GM19035 (cell line): Measurements from ENCODE around the gene BANF1.

Experiments used
- ATAC-seq: cut with Tn5 transposase; IDR thresholded peaks from one replicate; pipeline ENCODE4 v1.9.1; 2021; ENCODE audit not compliant: unreplicated experiment

Gene BANF1

DNA sequence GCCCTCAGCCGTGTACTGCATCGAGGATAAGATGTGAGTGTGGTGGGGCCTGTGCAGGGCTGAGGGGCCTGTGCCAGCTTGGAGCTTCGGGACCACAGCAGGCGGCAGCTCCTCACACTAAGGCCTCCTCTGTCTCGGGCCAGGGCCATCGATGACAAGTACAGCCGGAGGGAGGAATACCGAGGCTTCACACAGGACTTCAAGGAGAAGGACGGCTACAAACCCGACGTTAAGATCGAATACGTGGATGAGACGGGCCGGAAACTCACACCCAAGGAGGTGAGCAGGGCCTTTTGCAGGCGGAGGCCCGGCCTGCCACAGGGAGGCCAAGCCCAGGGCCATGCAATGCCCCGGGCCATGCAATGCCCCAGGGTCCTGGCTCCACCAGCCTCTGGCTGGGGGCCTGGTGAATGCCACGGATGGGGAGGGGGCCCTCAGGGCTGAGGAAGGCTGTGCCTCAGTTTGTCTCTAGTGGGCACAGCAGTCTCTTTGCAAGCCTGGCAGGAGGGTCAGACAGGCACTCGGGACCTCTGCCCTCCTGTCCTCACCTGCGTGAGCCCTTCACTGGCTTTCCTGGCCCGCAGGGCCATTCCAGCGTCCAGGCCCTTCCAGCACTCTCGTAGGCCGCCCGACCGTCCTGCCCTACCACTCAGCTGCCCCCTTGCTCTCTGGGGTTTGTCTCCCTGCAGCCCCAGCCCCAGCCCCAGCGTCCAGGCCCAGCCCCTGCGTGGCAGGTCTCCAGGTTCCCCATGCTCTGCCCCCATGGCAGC lies 24.5 kb upstream of the BANF1 start:
- ATAC-seq: no peak

DNA sequence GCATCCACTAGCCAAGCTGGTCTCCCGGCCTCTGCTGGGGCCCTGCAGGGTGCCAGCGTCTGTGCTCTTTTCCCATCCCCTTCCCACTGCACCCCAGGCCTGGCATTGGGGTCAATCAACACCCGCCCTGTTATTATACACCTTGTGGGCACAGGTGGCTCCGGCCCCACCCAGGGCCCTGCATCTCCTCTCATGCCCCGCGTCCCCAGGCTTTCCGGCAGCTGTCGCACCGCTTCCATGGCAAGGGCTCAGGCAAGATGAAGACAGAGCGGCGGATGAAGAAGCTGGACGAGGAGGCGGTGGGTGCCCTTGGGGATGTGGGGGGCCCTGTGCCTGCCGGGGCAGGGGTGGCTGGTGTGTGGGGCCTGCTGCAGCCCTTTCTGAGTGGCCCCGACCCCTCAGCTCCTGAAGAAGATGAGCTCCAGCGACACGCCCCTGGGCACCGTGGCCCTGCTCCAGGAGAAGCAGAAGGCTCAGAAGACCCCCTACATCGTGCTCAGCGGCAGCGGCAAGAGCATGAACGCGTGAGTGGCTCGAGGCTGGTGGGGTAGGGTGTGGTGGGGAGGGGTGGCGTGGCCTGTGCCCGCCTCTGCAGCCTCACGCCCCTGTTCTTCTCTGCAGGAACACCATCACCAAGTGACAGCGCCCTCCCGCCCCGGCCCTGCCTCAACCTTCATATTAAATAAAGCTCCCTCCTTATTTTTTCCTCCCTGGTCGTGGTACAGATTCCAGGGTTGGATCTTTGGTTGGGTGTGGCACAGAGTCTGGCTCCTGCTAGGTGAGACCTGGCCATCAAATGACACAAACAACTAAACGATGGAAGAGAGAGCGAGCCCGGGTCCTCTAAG lies 23.7 kb upstream of the BANF1 start:
- no peak for ATAC-seq

DNA sequence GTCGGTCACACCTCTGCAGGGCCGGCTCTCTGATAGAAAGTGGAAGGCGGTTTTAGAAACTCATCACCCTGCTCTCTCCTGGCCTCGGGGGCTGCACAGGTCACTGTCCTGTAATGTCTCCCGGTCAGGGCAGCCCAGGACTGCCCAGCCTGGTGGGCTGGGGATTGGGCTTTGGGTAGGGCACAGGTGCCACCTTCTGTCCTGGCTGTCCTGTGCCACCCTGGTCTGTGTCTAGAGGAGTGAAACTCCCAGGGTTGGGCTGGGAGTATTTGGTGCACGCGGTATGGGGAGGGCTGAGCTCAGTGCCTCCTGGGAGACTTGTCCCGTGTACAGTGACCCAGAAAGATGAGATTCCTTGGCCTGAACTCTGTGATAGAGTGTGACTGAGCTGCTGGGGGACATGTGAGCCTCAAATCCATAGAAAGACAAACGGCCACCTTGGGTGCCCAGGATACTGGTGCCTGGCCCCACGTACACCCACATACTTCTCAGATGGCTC lies 23.0 kb upstream of the BANF1 start:
- no peak for ATAC-seq

DNA sequence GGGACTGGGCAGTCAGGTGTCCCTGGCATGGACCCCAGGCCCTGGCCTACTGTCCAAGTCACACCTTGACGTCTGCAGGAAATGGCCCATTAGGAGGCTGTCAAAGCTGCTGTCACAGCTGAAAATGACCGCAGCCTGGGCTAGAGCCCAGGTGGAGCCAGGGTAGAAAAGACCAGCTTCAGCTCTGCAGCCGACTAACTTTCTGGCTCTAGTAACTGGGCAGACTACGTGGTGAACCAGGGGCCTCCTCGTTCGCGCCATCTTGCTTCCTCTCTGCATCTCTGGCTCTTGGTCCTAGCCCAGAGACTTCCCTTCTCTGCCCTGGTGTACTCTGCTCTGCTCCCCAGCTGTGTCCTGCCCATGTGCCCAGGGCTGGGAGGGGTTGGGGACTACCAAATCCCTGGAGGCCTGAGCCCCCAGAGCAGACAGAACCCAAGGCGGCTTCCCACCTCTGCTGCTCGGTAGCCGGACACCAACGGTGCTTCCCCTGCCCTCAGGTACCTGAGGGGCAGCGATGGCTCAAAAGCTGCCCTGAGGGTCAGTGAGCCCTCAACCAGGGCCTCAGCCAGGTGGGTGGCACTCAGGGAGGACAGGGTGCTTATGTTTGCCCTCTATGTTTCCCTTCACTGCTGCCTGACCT lies 21.1 kb upstream of the BANF1 start:
- no peak for ATAC-seq

DNA sequence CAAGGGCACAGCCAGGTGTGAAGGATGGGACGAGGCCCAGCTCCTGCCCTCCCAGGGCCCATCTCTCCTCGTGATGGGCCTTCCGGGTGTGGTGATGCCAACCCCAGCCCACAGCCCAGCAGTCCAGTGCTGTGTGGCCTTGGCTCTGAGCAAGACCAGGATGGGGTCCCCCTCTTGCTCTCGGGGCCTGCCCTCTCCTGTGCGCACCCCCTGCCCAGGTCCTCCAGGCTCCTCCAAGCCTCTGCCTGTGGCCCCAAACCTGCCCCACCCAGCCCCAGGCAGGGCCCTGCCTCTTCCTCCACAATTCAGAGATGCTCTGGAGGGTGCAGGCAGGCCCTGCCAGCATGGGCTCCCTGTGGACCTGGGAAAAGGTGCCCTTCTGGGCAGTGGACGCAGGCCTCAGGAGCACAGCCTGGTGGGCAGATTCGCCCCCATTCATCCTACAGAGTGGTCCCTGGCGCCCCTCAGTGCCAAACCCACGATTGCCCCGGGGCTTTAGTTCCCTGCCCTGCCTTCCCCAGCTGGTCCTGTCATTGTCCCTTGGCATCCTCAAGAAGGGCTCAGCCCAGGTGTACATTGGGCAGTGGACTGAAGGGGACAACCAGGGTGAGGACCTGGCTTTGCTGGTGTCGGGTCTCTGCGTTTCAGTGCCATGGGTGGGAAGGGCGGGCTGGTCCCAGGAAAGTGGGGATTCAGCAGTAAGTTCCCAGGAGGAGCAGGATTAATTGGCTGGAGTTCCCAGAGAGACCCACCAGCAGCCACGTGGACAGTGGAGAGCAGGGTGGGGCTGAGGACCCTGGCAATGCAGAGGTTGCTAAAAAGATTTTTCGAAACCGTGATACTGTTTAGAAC lies 20.1 kb upstream of the BANF1 start:
- ATAC-seq: no peak

GRCh38 chr11:65982824-65983588 lies 19.3 kb upstream of the BANF1 start:
- no peak for ATAC-seq

- ATAC-seq: no peak
Measured at GRCh38 chr11:65983589-65983987, 18.7 kb upstream of the BANF1 start.

- no peak for ATAC-seq
Measured at GRCh38 chr11:65987336-65987735, 15.0 kb upstream of the BANF1 start.

GRCh38 chr11:65988791-65989592 lies 13.3 kb upstream of the BANF1 start:
- peak; percentile 93 for ATAC-seq

DNA sequence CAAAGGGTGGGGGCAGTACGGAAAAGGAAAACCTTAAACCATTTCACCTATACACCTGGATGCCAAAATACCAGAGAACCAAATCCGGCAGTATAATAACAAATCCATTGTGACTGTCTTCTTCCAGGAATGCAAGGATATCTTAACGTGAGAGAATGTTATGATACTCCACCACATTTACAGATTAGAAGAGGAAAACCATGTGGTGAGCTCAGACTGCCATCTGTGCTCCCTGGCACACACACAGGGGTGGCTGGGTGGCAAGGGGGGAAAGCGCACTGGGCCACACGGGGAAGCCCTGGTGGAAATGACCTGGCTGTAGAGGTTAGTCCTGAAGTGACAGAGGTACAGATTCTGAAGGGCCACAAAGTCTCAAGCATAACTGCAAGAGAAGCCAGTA lies 10.2 kb upstream of the BANF1 start:
- ATAC-seq: no peak

DNA sequence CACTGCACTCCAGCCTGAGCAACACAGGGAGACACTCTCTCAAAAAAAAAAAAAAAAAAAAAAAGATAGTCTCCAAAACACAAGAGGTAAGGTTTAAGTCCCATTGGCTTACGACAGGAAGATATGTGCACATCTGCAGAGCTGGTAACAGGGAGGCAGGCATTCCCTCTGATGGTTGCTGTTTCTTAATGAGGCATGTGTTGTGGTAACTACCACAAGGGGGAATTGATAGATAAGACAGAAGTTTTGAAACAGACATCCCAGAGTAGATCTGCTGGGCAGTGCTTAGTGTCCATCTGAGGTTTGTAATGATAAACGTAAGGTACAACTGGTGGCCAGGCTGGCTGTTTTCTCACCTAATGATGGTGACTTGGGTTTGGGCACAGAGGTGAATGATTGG lies 5.0 kb upstream of the BANF1 start:
- no peak for ATAC-seq

GRCh38 chr11:66002648-66003225 lies 434 bp downstream of the BANF1 start:
- ATAC-seq: peak; percentile 52

DNA sequence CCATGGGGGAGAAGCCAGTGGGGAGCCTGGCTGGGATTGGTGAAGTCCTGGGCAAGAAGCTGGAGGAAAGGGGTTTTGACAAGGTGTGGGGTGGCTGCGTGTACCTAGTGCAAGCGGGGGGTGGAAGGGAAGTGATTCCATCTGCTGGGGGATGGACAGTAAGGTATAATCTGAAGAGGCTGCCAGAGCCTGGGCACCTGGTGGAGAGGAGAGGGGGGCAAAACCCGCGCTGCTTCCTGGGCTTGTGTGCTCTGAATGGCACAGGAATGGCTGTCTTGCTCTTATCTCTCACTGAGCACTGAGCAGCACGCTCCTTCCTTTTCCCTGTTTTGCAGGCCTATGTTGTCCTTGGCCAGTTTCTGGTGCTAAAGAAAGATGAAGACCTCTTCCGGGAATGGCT lies 988 bp downstream of the BANF1 start:
- ATAC-seq: no peak

DNA sequence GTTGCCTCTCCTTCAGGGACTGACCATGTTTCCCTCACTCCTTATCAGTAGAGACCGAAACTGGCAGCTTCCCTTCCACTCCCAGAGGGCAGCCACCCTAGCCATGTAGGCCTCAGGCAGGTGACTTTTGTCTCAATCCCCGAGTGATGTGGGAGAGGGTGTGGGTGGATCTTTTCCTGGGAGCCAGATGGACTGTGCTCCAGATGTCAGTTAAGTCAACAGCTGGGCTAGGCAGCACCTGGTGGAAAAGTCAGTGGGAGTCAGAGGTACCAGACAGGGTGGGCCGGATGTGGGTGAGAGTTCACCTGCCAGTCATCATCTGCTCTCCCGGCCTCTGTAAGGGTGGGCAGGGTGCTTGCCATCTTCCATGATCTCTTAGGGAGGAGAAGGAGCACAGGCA lies 1.9 kb downstream of the BANF1 start:
- ATAC-seq: no peak

DNA sequence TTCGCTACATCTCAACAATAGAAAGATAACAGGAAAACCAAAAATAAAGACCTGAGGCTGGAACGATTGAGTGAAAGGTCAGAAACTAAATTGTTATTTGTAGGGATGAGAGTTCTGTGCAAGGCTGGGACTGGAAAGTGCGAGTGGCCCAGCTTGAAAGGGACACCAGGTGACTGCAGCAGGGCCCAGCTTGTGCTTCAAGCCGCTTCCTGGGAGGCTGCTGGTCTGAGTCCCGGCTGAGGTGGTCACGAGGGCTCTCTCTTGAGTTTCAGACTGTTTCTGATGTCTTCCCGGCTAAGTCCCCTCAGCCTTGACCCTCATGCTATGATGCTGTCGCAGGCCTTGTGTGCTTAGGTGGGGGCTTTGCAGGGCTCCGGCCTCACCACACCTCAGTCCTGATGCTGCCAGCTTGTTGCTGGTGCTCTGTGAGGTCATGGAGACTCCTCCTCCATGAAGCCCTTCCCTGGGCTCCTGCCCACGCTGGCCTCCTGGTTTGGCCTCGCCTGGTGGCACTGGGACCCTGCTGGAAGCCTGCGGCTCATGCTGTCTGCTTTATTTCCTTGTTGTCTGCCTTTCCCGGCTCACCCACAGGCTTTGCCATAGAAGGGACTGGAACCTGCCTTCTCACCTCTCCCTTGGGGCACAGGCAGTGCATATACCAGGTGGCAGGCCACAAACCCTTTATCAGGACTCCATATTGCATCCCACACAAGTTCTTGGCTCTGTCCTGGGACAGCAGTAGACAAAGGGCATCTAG lies 4.0 kb downstream of the BANF1 start:
- no peak for ATAC-seq

GRCh38 chr11:66006891-66007176 lies 4.5 kb downstream of the BANF1 start:
- ATAC-seq: no peak

DNA sequence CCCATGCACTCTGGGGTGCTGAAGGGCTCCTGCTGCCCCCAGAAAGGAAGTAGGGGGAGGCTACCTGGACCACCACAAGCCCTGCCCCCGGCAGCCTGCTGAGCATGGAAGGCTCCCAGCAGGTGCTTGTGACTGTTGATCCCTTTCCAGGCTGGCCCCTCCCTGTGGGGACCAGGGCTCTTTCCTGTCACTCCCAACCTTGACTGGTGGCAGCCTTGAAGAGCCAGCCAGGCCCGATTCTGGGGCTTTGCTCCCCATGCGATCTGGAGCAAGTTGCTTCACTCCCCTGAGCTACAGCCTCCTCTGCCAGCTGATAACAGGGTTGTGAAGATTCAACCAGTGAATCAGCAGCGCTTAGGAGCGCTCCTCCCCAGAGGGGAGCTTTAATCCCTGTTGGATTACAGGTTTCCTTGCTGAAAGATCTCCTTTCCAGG lies 4.9 kb downstream of the BANF1 start:
- ATAC-seq: no peak

DNA sequence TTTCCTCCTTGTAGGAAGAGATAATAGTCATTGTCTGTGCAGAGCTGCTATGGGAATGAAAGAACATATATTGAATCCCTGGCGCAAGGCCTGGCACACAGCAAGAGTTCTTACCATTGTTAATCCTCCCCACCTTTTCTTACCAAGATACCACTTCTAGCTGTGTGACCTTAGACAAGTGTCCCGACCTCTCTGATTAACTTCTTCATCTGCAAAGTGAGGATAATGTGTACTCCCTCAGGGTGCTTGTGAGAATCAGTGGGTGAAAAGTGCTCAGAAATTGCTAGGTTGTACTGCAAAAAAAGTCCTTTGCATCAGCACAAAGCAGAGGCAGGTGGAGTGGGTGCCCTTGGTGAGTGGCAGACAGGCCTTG lies 5.8 kb downstream of the BANF1 start:
- ATAC-seq: no peak
